ENCODE data around the gene NAA10. TPM values are rescaled to one million over a fixed set of nuclear protein-coding genes. Genes with fewer than 3 reads are reported as not detected.

The NAA10 gene
- total RNA-seq, 1 experiment from 2014 or later = 107 TPM

GRCh38 chrX:153903238-153903980, 31.4 kb downstream of the NAA10 start:
- ATAC-seq (peak; percentile 9; the same call in 1 of the 2 replicates), DNase-seq (ENCODE audit: low spot score) (no peak)
- no peaks in the 10 kb centered on the region for H3K36me3 Mint-ChIP-seq
- TF ChIP-seq TEAD4 (CRISPR knock-in tag; IDR thresholded peaks at IDR 0.05) (no peak), ZNF263 (CRISPR knock-in tag; IDR thresholded peaks at IDR 0.05; ENCODE audit: low read depth) (no peak), STAT6 (CRISPR knock-in tag; conservative IDR thresholded peaks at IDR 0.05; ENCODE audit: low read depth) (no peak), ZNF416 (CRISPR knock-in tag; IDR thresholded peaks at IDR 0.05) (no peak), GRHL2 (CRISPR knock-in tag; IDR thresholded peaks at IDR 0.05; ENCODE audit: insufficient replicate concordance, severe bottlenecking) (no peak), GTF2I (CRISPR knock-in tag; conservative IDR thresholded peaks at IDR 0.05) (no peak), SP1 (CRISPR knock-in tag; conservative IDR thresholded peaks at IDR 0.05) (no peak), ZBTB21 (CRISPR knock-in tag; IDR thresholded peaks at IDR 0.05; ENCODE audit: borderline replicate concordance) (no peak), ZNF532 (CRISPR knock-in tag; IDR thresholded peaks at IDR 0.05; ENCODE audit: borderline replicate concordance) (no peak), HMGXB4 (CRISPR knock-in tag; IDR thresholded peaks at IDR 0.05) (no peak), TCF7 (CRISPR knock-in tag; IDR thresholded peaks at IDR 0.05; ENCODE audit: low read depth) (no peak), FOXK1 (CRISPR knock-in tag; IDR thresholded peaks at IDR 0.05) (no peak), ETV6 (CRISPR knock-in tag; IDR thresholded peaks at IDR 0.05) (no peak)
- TF ChIP-seq, protein P1, sequence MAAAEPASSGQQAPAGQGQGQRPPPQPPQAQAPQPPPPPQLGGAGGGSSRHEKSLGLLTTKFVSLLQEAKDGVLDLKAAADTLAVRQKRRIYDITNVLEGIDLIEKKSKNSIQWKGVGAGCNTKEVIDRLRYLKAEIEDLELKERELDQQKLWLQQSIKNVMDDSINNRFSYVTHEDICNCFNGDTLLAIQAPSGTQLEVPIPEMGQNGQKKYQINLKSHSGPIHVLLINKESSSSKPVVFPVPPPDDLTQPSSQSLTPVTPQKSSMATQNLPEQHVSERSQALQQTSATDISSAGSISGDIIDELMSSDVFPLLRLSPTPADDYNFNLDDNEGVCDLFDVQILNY (CRISPR knock-in tag; IDR thresholded peaks at IDR 0.05) = no peak
- TF ChIP-seq, protein P2, sequence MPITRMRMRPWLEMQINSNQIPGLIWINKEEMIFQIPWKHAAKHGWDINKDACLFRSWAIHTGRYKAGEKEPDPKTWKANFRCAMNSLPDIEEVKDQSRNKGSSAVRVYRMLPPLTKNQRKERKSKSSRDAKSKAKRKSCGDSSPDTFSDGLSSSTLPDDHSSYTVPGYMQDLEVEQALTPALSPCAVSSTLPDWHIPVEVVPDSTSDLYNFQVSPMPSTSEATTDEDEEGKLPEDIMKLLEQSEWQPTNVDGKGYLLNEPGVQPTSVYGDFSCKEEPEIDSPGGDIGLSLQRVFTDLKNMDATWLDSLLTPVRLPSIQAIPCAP (CRISPR knock-in tag; IDR thresholded peaks at IDR 0.05) = no peak
- TF ChIP-seq, protein P3, sequence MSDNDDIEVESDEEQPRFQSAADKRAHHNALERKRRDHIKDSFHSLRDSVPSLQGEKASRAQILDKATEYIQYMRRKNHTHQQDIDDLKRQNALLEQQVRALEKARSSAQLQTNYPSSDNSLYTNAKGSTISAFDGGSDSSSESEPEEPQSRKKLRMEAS (CRISPR knock-in tag; IDR thresholded peaks at IDR 0.05) = no peak
- ChIA-PET CTCF (no interaction called here), POLR2A (no interaction called here)
- no peaks in the 10 kb centered on the region for H3K27me3 Mint-ChIP-seq (ENCODE audit: low read depth)
- no peak overlapping the region for H3K4me3 Mint-ChIP-seq
- H3K27ac Mint-ChIP-seq = peak overlapping the region; percentile 17; the same call in 1 of the 2 replicates
- no peaks in the 10 kb centered on the region for H3K9me3 Mint-ChIP-seq
- peaks cover 23% of the 10 kb centered on the region for H3K4me1 Mint-ChIP-seq
